Right atrium auricular region (tissue), 2 donors: ENCODE results near the gene CCDC144A. TPM values are rescaled to one million over a fixed set of nuclear protein-coding genes. Genes with fewer than 3 reads are reported as not detected.
"Not testable (repeated sequence)": the region's sequence is repeated elsewhere in the genome, so short reads cannot be mapped to it uniquely, and the experiment has no call there.

ENCODE experiments used
- DNase-seq: peaks from one replicate; pipeline ENCODE4 v3.0.0-alpha.2; 2019; ENCODE audit warnings: low spot score
- H3K27ac ChIP-seq, 2 donors: fragments of 200-600 bp; sonication (generic); 1 replicate in 1 of 2; 2 replicates in 1 of 2; pipeline ENCODE4 v1.5.1; 2016 to 2019
- H3K27me3 ChIP-seq, 2 donors: fragments of 200-600 bp; sonication (generic); one replicate each; pipeline versions ENCODE4 v1.5.1 to v1.6.0; 2017 to 2019
- H3K36me3 ChIP-seq: fragments of 200-600 bp; sonication (generic); one replicate; pipeline ENCODE4 v1.5.1; 2016
- H3K4me1 ChIP-seq, 2 donors: fragments of 200-600 bp; sonication (generic); one replicate each; pipeline versions ENCODE4 v1.5.1 to v1.6.0; 2017 to 2019
- H3K4me3 ChIP-seq, 2 donors: fragments of 200-600 bp; sonication (generic); 1 replicate in 1 of 2; 2 replicates in 1 of 2; pipeline ENCODE4 v1.5.1; 2017 to 2019; ENCODE audit warnings: mild to moderate bottlenecking in 1 of 2, moderate library complexity in 1 of 2
- H3K9me3 ChIP-seq, 2 donors: fragments of 200-600 bp; sonication (generic); one replicate each; pipeline ENCODE4 v1.5.1; 2019
- CTCF ChIP-seq, 2 donors: fragments of 200-600 bp; sonication (generic); IDR thresholded peaks; one replicate each; pipeline ENCODE4 v1.5.1; 2019; ENCODE audit warnings: antibody characterized with exemption in 2 of 2
- total RNA-seq, 2 donors: library from RNA; depleted of rRNA; stranded (reverse); fragments of >200 nt; gene quantifications; one replicate each; pipeline ENCODE4 v1.1.0, GENCODE V29; 2016

CCDC144A gene
- total RNA-seq, 2 donors from 2014 or later: 0.82 to 1.9 TPM

GRCh38 chr17:16788889-16789536, 99.0 kb downstream of the CCDC144A start:
- H3K27me3 ChIP-seq, H3K27ac ChIP-seq, DNase-seq, H3K4me1 ChIP-seq, H3K36me3 ChIP-seq, H3K4me3 ChIP-seq, H3K9me3 ChIP-seq: not testable (repeated sequence)

GRCh38 chr17:16789622-16790021, 99.6 kb downstream of the CCDC144A start:
- H3K9me3 ChIP-seq, H3K4me3 ChIP-seq, H3K27me3 ChIP-seq, H3K36me3 ChIP-seq, DNase-seq, H3K27ac ChIP-seq, H3K4me1 ChIP-seq: not testable (repeated sequence)

- not testable (repeated sequence) for H3K27ac ChIP-seq
These were observed 100.4 kb downstream of the CCDC144A start for GRCh38 chr17:16790313-16790871.

GRCh38 chr17:16794215-16794614, 104.2 kb downstream of the CCDC144A start:
- not testable (repeated sequence) for H3K9me3 ChIP-seq, DNase-seq, H3K36me3 ChIP-seq, H3K27ac ChIP-seq, H3K27me3 ChIP-seq, H3K4me1 ChIP-seq, H3K4me3 ChIP-seq

More at GRCh38 chr17:16790313-16790871, 100.4 kb downstream of the CCDC144A start:
- not testable (repeated sequence) for H3K27me3 ChIP-seq, H3K4me1 ChIP-seq, DNase-seq, H3K4me3 ChIP-seq, H3K9me3 ChIP-seq, H3K36me3 ChIP-seq

- not testable (repeated sequence) for H3K4me1 ChIP-seq, H3K27ac ChIP-seq, DNase-seq, H3K27me3 ChIP-seq, H3K36me3 ChIP-seq, H3K9me3 ChIP-seq, H3K4me3 ChIP-seq
These were observed 105.9 kb downstream of the CCDC144A start for GRCh38 chr17:16795894-16796293.

GRCh38 chr17:16804851-16805250, 114.8 kb downstream of the CCDC144A start:
- not testable (repeated sequence) for H3K9me3 ChIP-seq, H3K27ac ChIP-seq, DNase-seq, H3K4me1 ChIP-seq, H3K36me3 ChIP-seq, H3K27me3 ChIP-seq, H3K4me3 ChIP-seq

- H3K4me3 ChIP-seq, H3K9me3 ChIP-seq, H3K27ac ChIP-seq, H3K4me1 ChIP-seq, DNase-seq, H3K27me3 ChIP-seq, H3K36me3 ChIP-seq: not testable (repeated sequence)
These were observed 116.6 kb downstream of the CCDC144A start for GRCh38 chr17:16806599-16806998.

GRCh38 chr17:16807620-16808019, 117.6 kb downstream of the CCDC144A start:
- not testable (repeated sequence) for H3K9me3 ChIP-seq, H3K4me3 ChIP-seq, DNase-seq, H3K4me1 ChIP-seq, H3K27me3 ChIP-seq, H3K36me3 ChIP-seq, H3K27ac ChIP-seq

GRCh38 chr17:16810236-16810635, 120.2 kb downstream of the CCDC144A start:
- H3K4me1 ChIP-seq, H3K9me3 ChIP-seq, H3K27ac ChIP-seq, H3K4me3 ChIP-seq, DNase-seq, H3K36me3 ChIP-seq, H3K27me3 ChIP-seq: not testable (repeated sequence)

- not testable (repeated sequence) for H3K9me3 ChIP-seq, H3K4me1 ChIP-seq, H3K36me3 ChIP-seq, H3K27ac ChIP-seq, H3K27me3 ChIP-seq, H3K4me3 ChIP-seq, DNase-seq
These were observed 122.1 kb downstream of the CCDC144A start for GRCh38 chr17:16812126-16812525.

- Histone ChIP-seq H3K4me1 (no peaks in the 10 kb centered on the region), H3K4me3 (no peak overlapping the region), H3K27ac (no peak overlapping the region), H3K27me3 (no peaks in the 10 kb centered on the region), H3K36me3 (no peaks in the 10 kb centered on the region), H3K9me3 (no peaks in the 10 kb centered on the region)
- no peak for TF ChIP-seq CTCF (IDR thresholded peaks at IDR 0.05)
- DNase-seq: no peak
These were observed 124.4 kb downstream of the CCDC144A start for GRCh38 chr17:16814439-16814838.
